ENCODE measurements around the gene WWC2.

GRCh38 chr4:183343730-183344129, 244.7 kb downstream of the WWC2 start:
- TF ChIP-seq CTCF (IDR thresholded peaks at IDR 0.05), result no peak
- TF ChIP-seq EZH2 (IDR thresholded peaks at IDR 0.05), result no peak
